IMR-90 (cell line): ENCODE results near the gene ABCB1.

Source experiments
- CEBPB ChIP-seq: IDR thresholded peaks from 2 replicates; pipeline ENCODE4 v1.6.1; 2012; ENCODE audit warnings: low read depth, low read length, improper control_type of control experiment
- NFE2L2 ChIP-seq: fragments of 150-350 bp; IDR thresholded peaks from 2 replicates; pipeline ENCODE4 v1.6.1; 2016; ENCODE audit warnings: low read depth, mild to moderate bottlenecking, low read length
- POLR2A ChIP-seq: IDR thresholded peaks from 2 replicates; pipeline ENCODE4 v1.6.1; 2012; ENCODE audit warnings: mild to moderate bottlenecking, low read depth, low read length
- TF ChIP-seq, protein P1 (sequence below): conservative IDR thresholded peaks from 2 replicates; pipeline ENCODE4 v1.5.1; 2012; ENCODE audit warnings: mild to moderate bottlenecking, low read depth, low read length, improper control_type of control experiment

- TF ChIP-seq, protein P1, sequence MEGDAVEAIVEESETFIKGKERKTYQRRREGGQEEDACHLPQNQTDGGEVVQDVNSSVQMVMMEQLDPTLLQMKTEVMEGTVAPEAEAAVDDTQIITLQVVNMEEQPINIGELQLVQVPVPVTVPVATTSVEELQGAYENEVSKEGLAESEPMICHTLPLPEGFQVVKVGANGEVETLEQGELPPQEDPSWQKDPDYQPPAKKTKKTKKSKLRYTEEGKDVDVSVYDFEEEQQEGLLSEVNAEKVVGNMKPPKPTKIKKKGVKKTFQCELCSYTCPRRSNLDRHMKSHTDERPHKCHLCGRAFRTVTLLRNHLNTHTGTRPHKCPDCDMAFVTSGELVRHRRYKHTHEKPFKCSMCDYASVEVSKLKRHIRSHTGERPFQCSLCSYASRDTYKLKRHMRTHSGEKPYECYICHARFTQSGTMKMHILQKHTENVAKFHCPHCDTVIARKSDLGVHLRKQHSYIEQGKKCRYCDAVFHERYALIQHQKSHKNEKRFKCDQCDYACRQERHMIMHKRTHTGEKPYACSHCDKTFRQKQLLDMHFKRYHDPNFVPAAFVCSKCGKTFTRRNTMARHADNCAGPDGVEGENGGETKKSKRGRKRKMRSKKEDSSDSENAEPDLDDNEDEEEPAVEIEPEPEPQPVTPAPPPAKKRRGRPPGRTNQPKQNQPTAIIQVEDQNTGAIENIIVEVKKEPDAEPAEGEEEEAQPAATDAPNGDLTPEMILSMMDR: no peak
- TF ChIP-seq CEBPB: no peak
- no peak for TF ChIP-seq NFE2L2
- TF ChIP-seq POLR2A: no peak
Observed at GRCh38 chr7:87459941-87460340, 140.7 kb downstream of the ABCB1 start.
